ENCODE measurements around the gene SPIC.

Gene SPIC

GRCh38 chr12:101536069-101536674 lies 61.0 kb downstream of the SPIC start:
- TF ChIP-seq TAF1 (IDR thresholded peaks at IDR 0.05; ENCODE audit: borderline replicate concordance, insufficient read depth, low read length) (no peak), POLR2AphosphoS5 (IDR thresholded peaks at IDR 0.05; ENCODE audit: low read depth, low read length) (no peak), FOXP2 (optimal IDR thresholded peaks at IDR 0.05; ENCODE audit: borderline replicate concordance, extremely low read depth, extremely low read length, insufficient read depth) (no peak), SIN3A (IDR thresholded peaks at IDR 0.05; ENCODE audit: borderline replicate concordance, insufficient read depth, low read length) (no peak), REST (IDR thresholded peaks at IDR 0.05; ENCODE audit: insufficient read depth in 1 of 2, low read depth in 2 of 2, low read length in 2 of 2) (no peak)
